Ascending aorta (tissue), 2 donors: ENCODE data around the gene TEAD4. TPM values are rescaled to one million over a fixed set of nuclear protein-coding genes. Genes with fewer than 3 reads are reported as not detected.
A peak's percentile ranks its signal among the peaks of the same experiment; 100 is the strongest.

Experiments used
- DNase-seq, 2 donors: peaks; one replicate each; pipeline ENCODE4 v3.0.0-alpha.2; 2019; ENCODE audit warnings: low spot score in 2 of 2
- H3K27ac ChIP-seq, 2 donors: fragments of 200-600 bp; sonication (generic); one replicate each; pipeline ENCODE4 v1.5.1; 2016 to 2017; ENCODE audit warnings: mild to moderate bottlenecking in 1 of 2
- H3K27me3 ChIP-seq: fragments of 200-600 bp; sonication (generic); one replicate; pipeline ENCODE4 v1.5.1; 2017
- H3K36me3 ChIP-seq, 2 donors: fragments of 200-600 bp; sonication (generic); one replicate each; pipeline ENCODE4 v1.5.1; 2016
- H3K4me1 ChIP-seq, 2 donors: fragments of 200-600 bp; sonication (generic); one replicate each; pipeline ENCODE4 v1.5.1; 2016 to 2017; ENCODE audit warnings: mild to moderate bottlenecking in 1 of 2
- H3K4me3 ChIP-seq, 2 donors: fragments of 200-600 bp; sonication (generic); one replicate each; pipeline ENCODE4 v1.5.1; 2016 to 2017; ENCODE audit warnings: mild to moderate bottlenecking in 1 of 2
- H3K9me3 ChIP-seq, 2 donors: fragments of 200-600 bp; sonication (generic); one replicate each; pipeline ENCODE4 v1.5.1; 2016
- intact Hi-C: fragments of 100-400 bp; cut with DNase I; formaldehyde crosslinking; loops from one replicate; pipeline ENCODE4 v1.15.1; 2023
- total RNA-seq: library from RNA; depleted of rRNA; stranded (reverse); fragments of >200 nt; gene quantifications from one replicate; pipeline ENCODE4 v1.1.0, GENCODE V29; 2016
- TF ChIP-seq, protein P1 (sequence below), 3 experiments: fragments of 200-600 bp in 2 of 3; fragments of 450-650 bp in 1 of 3; sonication (generic) in 2 of 3; IDR thresholded peaks; one replicate each; pipeline ENCODE4 v1.5.1; 2016 to 2019; ENCODE audit warnings: antibody characterized with exemption in 3 of 3, mild to moderate bottlenecking in 1 of 3, moderate library complexity in 1 of 3

Gene TEAD4
- total RNA-seq, 1 donor from 2014 or later = 76.1 TPM

DNA sequence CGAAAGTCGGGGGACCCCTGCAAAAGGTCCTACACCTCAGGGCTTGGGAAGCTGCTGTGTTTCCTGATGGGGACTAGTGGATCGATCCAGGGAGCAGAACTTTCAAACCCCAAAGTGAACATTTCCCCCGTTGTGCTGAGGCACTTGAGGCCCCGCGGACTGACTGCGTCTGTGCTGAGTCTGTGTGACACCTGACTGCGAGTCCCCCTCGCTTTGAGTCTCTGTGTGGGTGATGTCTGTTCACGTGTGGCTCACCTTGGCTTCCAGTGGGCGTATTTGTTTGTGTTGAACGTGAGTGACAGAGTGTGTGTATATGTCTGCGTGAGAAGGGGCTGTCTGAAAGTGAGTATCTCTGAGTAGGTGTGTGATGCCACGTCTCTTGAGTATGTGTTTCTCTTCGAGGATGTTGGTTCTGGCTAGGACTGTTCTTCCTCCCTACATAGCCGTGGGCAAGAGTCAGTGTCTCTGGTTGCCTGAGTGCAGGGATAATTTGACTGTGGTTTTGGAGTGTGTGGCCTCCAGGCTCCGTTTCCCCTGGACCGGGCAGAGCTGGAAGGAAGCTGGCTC, 1.3 kb downstream of the TEAD4 start:
- Histone ChIP-seq H3K27me3 (no peaks in the 10 kb centered on the region), H3K36me3 (no peaks in the 10 kb centered on the region), H3K4me1 (peaks cover 5 to 16% of the 10 kb centered on the region in 2 donors), H3K27ac (peak overlapping the region; percentile 93 to 95), H3K4me3 (peak overlapping the region; percentile 71 to 75), H3K9me3 (no peaks in the 10 kb centered on the region)
- no peak for DNase-seq
- intact Hi-C loops = loop anchor here (5.0 kb wide), 1 partner anchor 82 kb away; no protein-coding TSS in a partner anchor
- TF ChIP-seq, protein P1, sequence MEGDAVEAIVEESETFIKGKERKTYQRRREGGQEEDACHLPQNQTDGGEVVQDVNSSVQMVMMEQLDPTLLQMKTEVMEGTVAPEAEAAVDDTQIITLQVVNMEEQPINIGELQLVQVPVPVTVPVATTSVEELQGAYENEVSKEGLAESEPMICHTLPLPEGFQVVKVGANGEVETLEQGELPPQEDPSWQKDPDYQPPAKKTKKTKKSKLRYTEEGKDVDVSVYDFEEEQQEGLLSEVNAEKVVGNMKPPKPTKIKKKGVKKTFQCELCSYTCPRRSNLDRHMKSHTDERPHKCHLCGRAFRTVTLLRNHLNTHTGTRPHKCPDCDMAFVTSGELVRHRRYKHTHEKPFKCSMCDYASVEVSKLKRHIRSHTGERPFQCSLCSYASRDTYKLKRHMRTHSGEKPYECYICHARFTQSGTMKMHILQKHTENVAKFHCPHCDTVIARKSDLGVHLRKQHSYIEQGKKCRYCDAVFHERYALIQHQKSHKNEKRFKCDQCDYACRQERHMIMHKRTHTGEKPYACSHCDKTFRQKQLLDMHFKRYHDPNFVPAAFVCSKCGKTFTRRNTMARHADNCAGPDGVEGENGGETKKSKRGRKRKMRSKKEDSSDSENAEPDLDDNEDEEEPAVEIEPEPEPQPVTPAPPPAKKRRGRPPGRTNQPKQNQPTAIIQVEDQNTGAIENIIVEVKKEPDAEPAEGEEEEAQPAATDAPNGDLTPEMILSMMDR (IDR thresholded peaks at IDR 0.05) = no peak

DNA sequence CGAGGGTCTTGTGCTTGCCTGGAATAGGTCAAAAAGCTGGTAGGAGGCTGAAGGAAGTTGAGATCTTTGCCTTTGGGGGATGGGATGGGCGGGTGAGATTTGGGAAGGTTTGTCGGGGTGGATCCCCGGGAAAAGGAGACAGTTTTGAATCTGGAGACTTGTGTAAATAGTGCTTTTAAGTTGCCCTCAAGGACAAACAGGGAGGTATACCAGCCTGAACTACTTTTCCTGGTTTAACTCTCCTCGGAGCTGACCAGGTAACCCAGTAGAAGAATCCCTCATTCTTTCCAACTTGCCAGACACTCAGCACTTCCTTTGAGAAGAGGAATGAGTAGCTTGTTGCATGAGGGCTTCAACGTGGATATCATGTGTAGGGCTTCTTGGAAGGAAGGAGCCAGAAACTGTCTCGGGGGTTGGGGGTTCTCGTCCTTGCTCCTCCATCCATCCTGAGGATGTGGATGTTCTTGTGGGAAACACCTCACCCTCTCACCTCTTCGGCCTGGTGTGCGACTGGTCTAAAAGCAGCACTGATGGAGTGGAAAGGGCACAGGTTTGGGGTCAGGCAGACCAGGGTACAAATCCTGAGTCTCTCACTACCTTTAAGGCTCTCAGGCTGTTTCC, 1.9 kb downstream of the TEAD4 start:
- no peaks in the 10 kb centered on the region for H3K27me3 ChIP-seq
- TF ChIP-seq, protein P1 (IDR thresholded peaks at IDR 0.05) = no peak
- H3K27ac ChIP-seq = peak overlapping the region; percentile 93 to 95
- H3K36me3 ChIP-seq = no peaks in the 10 kb centered on the region
- peaks cover 5 to 16% of the 10 kb centered on the region in 2 donors for H3K4me1 ChIP-seq
- no peak for DNase-seq
- intact Hi-C loops = loop anchor here (5.0 kb wide), 1 partner anchor 81 kb away; no protein-coding TSS in a partner anchor
- peak overlapping the region; percentile 71 to 75 for H3K4me3 ChIP-seq
- no peaks in the 10 kb centered on the region for H3K9me3 ChIP-seq

DNA sequence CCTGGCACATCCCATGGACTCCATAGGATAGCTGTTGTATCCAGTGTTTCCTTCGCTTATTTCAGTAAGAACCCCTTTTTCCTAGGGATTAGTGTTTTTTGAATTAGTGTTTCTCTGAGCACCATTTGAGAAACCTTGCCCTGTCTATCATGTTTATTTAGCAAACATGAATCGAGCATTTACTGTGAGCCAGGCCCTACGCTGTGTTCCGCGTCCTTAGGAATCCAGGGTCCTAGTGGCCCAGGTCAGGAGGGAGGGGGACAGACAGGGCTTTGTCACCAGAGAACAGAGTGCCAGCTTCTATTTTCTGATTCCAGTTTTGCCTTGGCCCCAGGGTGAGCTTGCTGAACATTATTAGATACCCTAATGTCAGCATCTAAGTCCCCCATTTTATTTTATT, 2.5 kb downstream of the TEAD4 start:
- Histone ChIP-seq H3K27ac (peak overlapping the region in 1 of 2 donors; percentile 95), H3K9me3 (no peaks in the 10 kb centered on the region), H3K36me3 (no peaks in the 10 kb centered on the region), H3K27me3 (no peaks in the 10 kb centered on the region), H3K4me1 (peaks cover 5 to 16% of the 10 kb centered on the region in 2 donors), H3K4me3 (no peak overlapping the region)
- intact Hi-C loops = loop anchor here (5.0 kb wide), 1 partner anchor 81 kb away; no protein-coding TSS in a partner anchor
- DNase-seq = no peak
- TF ChIP-seq, protein P1 (IDR thresholded peaks at IDR 0.05) = no peak

DNA sequence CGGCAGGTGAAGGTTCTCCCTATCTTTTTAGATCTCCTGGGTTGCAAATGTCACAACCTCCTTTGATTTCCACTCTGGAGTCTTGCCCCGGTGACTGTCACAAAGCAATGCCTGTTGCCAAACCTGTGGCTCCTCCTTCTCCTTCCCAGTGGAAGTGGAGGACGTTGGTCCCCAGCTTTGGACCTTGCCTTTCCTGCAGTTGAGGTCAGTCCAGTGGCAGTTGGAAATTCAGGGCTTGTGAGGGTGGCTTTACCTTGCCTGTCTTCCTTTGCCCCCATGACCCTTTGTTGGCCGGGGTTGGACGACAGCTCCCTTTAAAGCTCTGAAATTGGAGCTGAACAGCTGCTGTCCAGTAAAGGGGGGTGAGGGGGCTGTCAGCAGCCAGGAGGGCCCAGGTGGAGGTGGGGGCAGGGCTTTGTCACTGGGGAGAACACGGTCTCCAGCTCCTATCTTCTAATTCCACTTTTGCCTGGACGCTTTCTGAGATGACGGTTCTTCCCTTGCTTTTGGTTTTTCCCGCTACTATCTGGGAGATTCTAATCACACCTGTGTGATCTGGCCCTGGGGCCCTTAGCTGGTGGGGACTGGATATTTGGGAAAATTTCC, 4.1 kb downstream of the TEAD4 start:
- no peak for DNase-seq
- no peaks in the 10 kb centered on the region for H3K9me3 ChIP-seq
- H3K36me3 ChIP-seq = no peaks in the 10 kb centered on the region
- H3K27ac ChIP-seq = no peak overlapping the region
- H3K4me3 ChIP-seq = no peak overlapping the region
- no peaks in the 10 kb centered on the region for H3K27me3 ChIP-seq
- TF ChIP-seq, protein P1 (IDR thresholded peaks at IDR 0.05) = no peak
- H3K4me1 ChIP-seq = peaks cover 3 to 9% of the 10 kb centered on the region in 2 donors
- intact Hi-C loops = loop anchor here (5.0 kb wide), 1 partner anchor 79 kb away; no protein-coding TSS in a partner anchor

DNA sequence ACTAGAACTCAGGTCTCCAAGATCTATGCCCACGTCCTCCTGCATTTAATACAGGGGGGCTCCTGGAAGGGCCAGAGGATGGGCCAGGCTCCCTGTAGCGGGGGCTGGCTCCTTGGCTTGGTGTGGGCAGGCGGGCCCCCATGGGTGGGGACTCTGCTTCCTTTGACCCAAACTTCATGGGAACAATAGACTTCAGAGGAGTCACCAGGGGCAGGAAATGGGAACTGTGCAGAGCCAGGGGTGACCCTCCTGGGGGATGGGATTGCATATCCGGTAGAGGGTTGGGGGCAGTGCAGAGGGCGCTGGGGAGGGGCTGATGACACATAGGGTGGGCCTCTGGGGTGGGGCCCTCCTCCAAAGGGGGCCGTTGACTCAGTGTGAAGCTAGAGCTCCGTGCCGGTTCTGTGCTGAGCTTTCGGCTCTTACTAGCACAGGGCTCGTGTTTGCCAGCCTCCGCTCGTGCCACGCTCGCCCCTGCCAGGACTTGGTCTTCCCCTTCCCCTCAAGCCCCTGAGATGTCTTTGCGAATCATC, 4.6 kb downstream of the TEAD4 start:
- intact Hi-C loops = loop anchor here (5.0 kb wide), 1 partner anchor 78 kb away; no protein-coding TSS in a partner anchor
- Histone ChIP-seq H3K27ac (peak overlapping the region in 1 of 2 donors; percentile 40), H3K36me3 (no peaks in the 10 kb centered on the region), H3K4me1 (peaks cover 0 to 7% of the 10 kb centered on the region in 2 donors), H3K4me3 (no peak overlapping the region), H3K9me3 (no peaks in the 10 kb centered on the region), H3K27me3 (no peaks in the 10 kb centered on the region)
- TF ChIP-seq, protein P1 (IDR thresholded peaks at IDR 0.05) = no peak
- DNase-seq = no peak
